ENCODE results near the gene ZMYND8. TPM values are rescaled to one million over a fixed set of nuclear protein-coding genes. Genes with fewer than 3 reads are reported as not detected.

Gene ZMYND8
- total and polyA plus RNA-seq, 2 donors (not counting 1 experiment from before 2014, with no cell fraction given) = 12.6 to 13.0 TPM

- TF ChIP-seq CTCF (conservative IDR thresholded peaks at IDR 0.05 in 1 of 2, IDR thresholded peaks at IDR 0.05 in 1 of 2; ENCODE audit: low read depth in 1 of 2, low read length in 2 of 2) (peak; percentile 28 to 30), EZH2 (IDR thresholded peaks at IDR 0.05; ENCODE audit: low read length, missing control alignments) (no peak)
- no peaks in the 10 kb centered on the region for H4K20me1 ChIP-seq (ENCODE audit: control insufficient read depth, extremely low read depth, insufficient read depth, low read length)
- no peaks in the 10 kb centered on the region for H3K27me3 ChIP-seq (ENCODE audit: control insufficient read depth, insufficient read depth, low read length)
- H3K9ac ChIP-seq (ENCODE audit: insufficient read depth, low read length) = no peak overlapping the region
- H2AFZ ChIP-seq (ENCODE audit: low read length) = no peak overlapping the region
- peak in 1 of 2 donors; percentile 72 for DNase-seq (ENCODE audit: low read depth in 2 of 2)
- H3K9me3 ChIP-seq (ENCODE audit: control insufficient read depth, insufficient read depth, low read depth, low read length) = no peaks in the 10 kb centered on the region
- no peak overlapping the region for H3K4me2 ChIP-seq (ENCODE audit: extremely low read depth, insufficient read depth, low read length)
- H3K4me1 ChIP-seq (ENCODE audit: control insufficient read depth, extremely low read depth, insufficient read depth, low read length) = no peaks in the 10 kb centered on the region
- H3K79me2 ChIP-seq (ENCODE audit: control insufficient read depth, insufficient read depth, low read length) = peaks cover 13% of the 10 kb centered on the region
- H3K4me3 ChIP-seq (replicated peaks in 1 of 4; ENCODE audit: control extremely low read depth in 1 of 4, insufficient read depth in 1 of 4, low read depth in 3 of 4, low read length in 4 of 4) = no peak overlapping the region
- no peaks in the 10 kb centered on the region for H3K36me3 ChIP-seq (ENCODE audit: control insufficient read depth, insufficient read depth, low read length)
- peak overlapping the region; percentile 10 for H3K27ac ChIP-seq (ENCODE audit: insufficient read depth, low read length)
Measured at GRCh38 chr20:47304287-47304686, 52.2 kb downstream of the ZMYND8 start.

- no peak for DNase-seq (ENCODE audit: low read depth in 2 of 2)
- H3K4me2 ChIP-seq (ENCODE audit: extremely low read depth, insufficient read depth, low read length) = no peak overlapping the region
- H3K4me3 ChIP-seq (replicated peaks in 1 of 4; ENCODE audit: control extremely low read depth in 1 of 4, insufficient read depth in 1 of 4, low read depth in 3 of 4, low read length in 4 of 4) = no peak overlapping the region
- H3K9me3 ChIP-seq (ENCODE audit: control insufficient read depth, insufficient read depth, low read depth, low read length) = no peaks in the 10 kb centered on the region
- TF ChIP-seq CTCF (conservative IDR thresholded peaks at IDR 0.05 in 1 of 2, IDR thresholded peaks at IDR 0.05 in 1 of 2; ENCODE audit: low read depth in 1 of 2, low read length in 2 of 2) = no peak
- TF ChIP-seq EZH2 (IDR thresholded peaks at IDR 0.05; ENCODE audit: low read length, missing control alignments) = no peak
- H3K27me3 ChIP-seq (ENCODE audit: control insufficient read depth, insufficient read depth, low read length) = no peaks in the 10 kb centered on the region
- no peaks in the 10 kb centered on the region for H4K20me1 ChIP-seq (ENCODE audit: control insufficient read depth, extremely low read depth, insufficient read depth, low read length)
- H3K27ac ChIP-seq (ENCODE audit: insufficient read depth, low read length) = no peak overlapping the region
- H3K4me1 ChIP-seq (ENCODE audit: control insufficient read depth, extremely low read depth, insufficient read depth, low read length) = no peaks in the 10 kb centered on the region
- H3K36me3 ChIP-seq (ENCODE audit: control insufficient read depth, insufficient read depth, low read length) = no peaks in the 10 kb centered on the region
- no peak overlapping the region for H3K9ac ChIP-seq (ENCODE audit: insufficient read depth, low read length)
- peaks cover 13% of the 10 kb centered on the region for H3K79me2 ChIP-seq (ENCODE audit: control insufficient read depth, insufficient read depth, low read length)
- H2AFZ ChIP-seq (ENCODE audit: low read length) = no peak overlapping the region
Measured at GRCh38 chr20:47303736-47304135, 52.8 kb downstream of the ZMYND8 start.

- Histone ChIP-seq H3K4me1 (ENCODE audit: control insufficient read depth, extremely low read depth, insufficient read depth, low read length) (no peaks in the 10 kb centered on the region), H3K4me2 (ENCODE audit: extremely low read depth, insufficient read depth, low read length) (no peak overlapping the region), H4K20me1 (ENCODE audit: control insufficient read depth, extremely low read depth, insufficient read depth, low read length) (no peaks in the 10 kb centered on the region), H3K27me3 (ENCODE audit: control insufficient read depth, insufficient read depth, low read length) (no peaks in the 10 kb centered on the region), H2AFZ (ENCODE audit: low read length) (no peak overlapping the region), H3K27ac (ENCODE audit: insufficient read depth, low read length) (no peak overlapping the region), H3K79me2 (ENCODE audit: control insufficient read depth, insufficient read depth, low read length) (peaks cover 11% of the 10 kb centered on the region), H3K9ac (ENCODE audit: insufficient read depth, low read length) (no peak overlapping the region), H3K9me3 (ENCODE audit: control insufficient read depth, insufficient read depth, low read depth, low read length) (no peaks in the 10 kb centered on the region), H3K4me3 (replicated peaks in 1 of 4; ENCODE audit: control extremely low read depth in 1 of 4, insufficient read depth in 1 of 4, low read depth in 3 of 4, low read length in 4 of 4) (no peak overlapping the region), H3K36me3 (ENCODE audit: control insufficient read depth, insufficient read depth, low read length) (peaks cover 2% of the 10 kb centered on the region)
- TF ChIP-seq EZH2 (IDR thresholded peaks at IDR 0.05; ENCODE audit: low read length, missing control alignments) (no peak), CTCF (conservative IDR thresholded peaks at IDR 0.05 in 1 of 2, IDR thresholded peaks at IDR 0.05 in 1 of 2; ENCODE audit: low read depth in 1 of 2, low read length in 2 of 2) (no peak)
- peak; percentile 42 to 89 for DNase-seq (ENCODE audit: low read depth in 2 of 2)
Measured at GRCh38 chr20:47300071-47300470, 56.4 kb downstream of the ZMYND8 start.
